K562 (cell line): Measurements from ENCODE around the gene RNF187. TPM values are rescaled to one million over a fixed set of nuclear protein-coding genes. Genes with fewer than 3 reads are reported as not detected.
A peak's percentile ranks its signal among the peaks of the same experiment; 100 is the strongest.

Experiments
- DMBX1 ChIP-seq: fragments of 250-450 bp; sonication (Bioruptor Pico); IDR thresholded peaks from 2 replicates; pipeline ENCODE4 v1.8.0; 2022; ENCODE audit warnings: inconsistent platforms, mild to moderate bottlenecking, moderate library complexity, borderline replicate concordance
- ELF4 ChIP-seq: fragments of 450-650 bp; formaldehyde crosslinking; IDR thresholded peaks from 2 replicates; pipeline ENCODE4 v1.4.0; 2022; ENCODE audit warnings: missing genetic modification characterization
- FOXP1 ChIP-seq: sonication (generic); formaldehyde crosslinking; IDR thresholded peaks from 2 replicates; pipeline ENCODE4 v1.8.0; 2022; ENCODE audit warnings: mild to moderate bottlenecking, missing genetic modification reagents
- KDM2B ChIP-seq: fragments of 250-450 bp; sonication (Bioruptor Pico); IDR thresholded peaks from 2 replicates; pipeline ENCODE4 v1.8.0; 2021; ENCODE audit warnings: mild to moderate bottlenecking, moderate library complexity
- KLF6 ChIP-seq: fragments of 250-450 bp; sonication (Bioruptor Pico); IDR thresholded peaks from 2 replicates; pipeline ENCODE4 v1.4.0; 2020; ENCODE audit warnings: mild to moderate bottlenecking, moderate library complexity, borderline replicate concordance
- MAZ ChIP-seq, 2 experiments: fragments of 450-650 bp in 1 of 2; sonication (generic) in 1 of 2; formaldehyde crosslinking; IDR thresholded peaks in 1 of 2; conservative IDR thresholded peaks in 1 of 2; 2 replicates each; pipeline versions ENCODE4 v1.4.0 to v1.5.0; 2020; ENCODE audit warnings: mild to moderate bottlenecking in 1 of 2, missing genetic modification reagents in 1 of 2
- MEF2D ChIP-seq: conservative IDR thresholded peaks from 2 replicates; pipeline ENCODE4 v1.6.1; 2016; ENCODE audit warnings: low read depth, missing genetic modification characterization, missing compliant biosample characterization
- POLR2H ChIP-seq: IDR thresholded peaks from 2 replicates; pipeline ENCODE4 v1.6.1; 2016; ENCODE audit warnings: missing genetic modification characterization, low read depth, mild to moderate bottlenecking, control low read depth, missing compliant biosample characterization, moderate library complexity
- ZNF449 ChIP-seq: fragments of 250-450 bp; sonication (Bioruptor Pico); IDR thresholded peaks from 2 replicates; pipeline ENCODE4 v1.8.0; 2022; ENCODE audit warnings: moderate library complexity, mild to moderate bottlenecking, inconsistent platforms
- ZNF740 ChIP-seq, 3 experiments: fragments of 200-800 bp in 1 of 3; sonication (Bioruptor generic) in 1 of 3; sonication (generic) in 1 of 3; formaldehyde crosslinking in 1 of 3; IDR thresholded peaks; 2 replicates each; pipeline versions ENCODE4 v1.6.1 to v1.8.0; 2016 to 2022; ENCODE audit warnings: mild to moderate bottlenecking in 2 of 3, missing compliant biosample characterization in 2 of 3, missing genetic modification characterization in 2 of 3, missing genetic modification reagents in 1 of 3
- polyA plus RNA-seq, 8 experiments: library from polyadenylated mRNA; depleted of rRNA in 4 of 8; stranded (reverse) in 5 of 8; unstranded in 3 of 8; fragments of >200 nt; fragmentation: Nextera tagmentation in 2 of 8; fragmentation: Illumina TruSeq in 1 of 8; extraction: Ambion mirVana in 2 of 8; extraction: Trizol in 1 of 8; gene quantifications; 2 replicates each; pipeline versions ENCODE4 v1.2.1 to v1.2.3, GENCODE V29; 2011 to 2014; ENCODE audit warnings: inconsistent platforms in 1 of 8, missing spikeins in 1 of 8
- total RNA-seq, 7 experiments: library from RNA; depleted of rRNA in 6 of 7; stranded (reverse); fragments of >200 nt in 6 of 7; fragmentation: Illumina TruSeq in 2 of 7; extraction: Trizol in 2 of 7; gene quantifications; 2 replicates each; pipeline versions ENCODE4 v1.2.1 to v1.2.3, GENCODE V29; 2011 to 2021; ENCODE audit warnings: low replicate concordance in 1 of 7
- TF ChIP-seq, protein P1 (sequence below): fragments of 250-450 bp; sonication (Bioruptor Pico); IDR thresholded peaks from 2 replicates; pipeline ENCODE4 v1.4.0; 2020; ENCODE audit warnings: mild to moderate bottlenecking, moderate library complexity
- TF ChIP-seq, protein P2 (sequence below): fragments of 450-650 bp; conservative IDR thresholded peaks from 2 replicates; pipeline ENCODE4 v1.6.1; 2016; ENCODE audit warnings: missing genetic modification characterization, low read depth, mild to moderate bottlenecking, control low read depth, missing compliant biosample characterization
- TF ChIP-seq, protein P3 (sequence below): fragments of 250-450 bp; sonication (Bioruptor Pico); IDR thresholded peaks from 2 replicates; pipeline ENCODE4 v1.9.0; 2021; ENCODE audit warnings: mild to moderate bottlenecking

RNF187 gene
- total and polyA plus RNA-seq, 9 of the 15 experiments (the other 6 are each of a cell fraction or from before 2014, with no cell fraction given): 2.3 to 119 (median 41.9) TPM

- TF ChIP-seq, protein P1, sequence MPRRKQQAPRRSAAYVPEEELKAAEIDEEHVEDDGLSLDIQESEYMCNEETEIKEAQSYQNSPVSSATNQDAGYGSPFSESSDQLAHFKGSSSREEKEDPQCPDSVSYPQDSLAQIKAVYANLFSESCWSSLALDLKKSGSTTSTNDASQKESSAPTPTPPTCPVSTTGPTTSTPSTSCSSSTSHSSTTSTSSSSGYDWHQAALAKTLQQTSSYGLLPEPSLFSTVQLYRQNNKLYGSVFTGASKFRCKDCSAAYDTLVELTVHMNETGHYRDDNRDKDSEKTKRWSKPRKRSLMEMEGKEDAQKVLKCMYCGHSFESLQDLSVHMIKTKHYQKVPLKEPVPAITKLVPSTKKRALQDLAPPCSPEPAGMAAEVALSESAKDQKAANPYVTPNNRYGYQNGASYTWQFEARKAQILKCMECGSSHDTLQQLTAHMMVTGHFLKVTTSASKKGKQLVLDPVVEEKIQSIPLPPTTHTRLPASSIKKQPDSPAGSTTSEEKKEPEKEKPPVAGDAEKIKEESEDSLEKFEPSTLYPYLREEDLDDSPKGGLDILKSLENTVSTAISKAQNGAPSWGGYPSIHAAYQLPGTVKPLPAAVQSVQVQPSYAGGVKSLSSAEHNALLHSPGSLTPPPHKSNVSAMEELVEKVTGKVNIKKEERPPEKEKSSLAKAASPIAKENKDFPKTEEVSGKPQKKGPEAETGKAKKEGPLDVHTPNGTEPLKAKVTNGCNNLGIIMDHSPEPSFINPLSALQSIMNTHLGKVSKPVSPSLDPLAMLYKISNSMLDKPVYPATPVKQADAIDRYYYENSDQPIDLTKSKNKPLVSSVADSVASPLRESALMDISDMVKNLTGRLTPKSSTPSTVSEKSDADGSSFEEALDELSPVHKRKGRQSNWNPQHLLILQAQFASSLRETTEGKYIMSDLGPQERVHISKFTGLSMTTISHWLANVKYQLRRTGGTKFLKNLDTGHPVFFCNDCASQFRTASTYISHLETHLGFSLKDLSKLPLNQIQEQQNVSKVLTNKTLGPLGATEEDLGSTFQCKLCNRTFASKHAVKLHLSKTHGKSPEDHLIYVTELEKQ (CRISPR knock-in tag): peak; percentile 76; the same call in 1 of the 2 replicates
- TF ChIP-seq DMBX1 (CRISPR knock-in tag): peak; percentile 97
- no peak for TF ChIP-seq KDM2B (CRISPR knock-in tag)
- TF ChIP-seq ZNF449 (CRISPR knock-in tag): peak; percentile 7; the same call in 1 of the 2 replicates
- peak; percentile 34; the same call in 1 of the 2 replicates for TF ChIP-seq ZNF740 (CRISPR knock-in tag; IDR thresholded peaks at IDR 0.05)
- peak in 1 of 2 experiments; percentile 65; a peak in 1 of 4 replicates for TF ChIP-seq ZNF740 (tag; IDR thresholded peaks at IDR 0.05)
- TF ChIP-seq, protein P2, sequence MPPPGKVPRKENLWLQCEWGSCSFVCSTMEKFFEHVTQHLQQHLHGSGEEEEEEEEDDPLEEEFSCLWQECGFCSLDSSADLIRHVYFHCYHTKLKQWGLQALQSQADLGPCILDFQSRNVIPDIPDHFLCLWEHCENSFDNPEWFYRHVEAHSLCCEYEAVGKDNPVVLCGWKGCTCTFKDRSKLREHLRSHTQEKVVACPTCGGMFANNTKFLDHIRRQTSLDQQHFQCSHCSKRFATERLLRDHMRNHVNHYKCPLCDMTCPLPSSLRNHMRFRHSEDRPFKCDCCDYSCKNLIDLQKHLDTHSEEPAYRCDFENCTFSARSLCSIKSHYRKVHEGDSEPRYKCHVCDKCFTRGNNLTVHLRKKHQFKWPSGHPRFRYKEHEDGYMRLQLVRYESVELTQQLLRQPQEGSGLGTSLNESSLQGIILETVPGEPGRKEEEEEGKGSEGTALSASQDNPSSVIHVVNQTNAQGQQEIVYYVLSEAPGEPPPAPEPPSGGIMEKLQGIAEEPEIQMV (tag): peak; percentile 81
- peak; percentile 94 for TF ChIP-seq KLF6
- TF ChIP-seq FOXP1: 0 out of 2 replicates have a peak, but pooled peaks have one; percentile 71
- TF ChIP-seq, protein P3, sequence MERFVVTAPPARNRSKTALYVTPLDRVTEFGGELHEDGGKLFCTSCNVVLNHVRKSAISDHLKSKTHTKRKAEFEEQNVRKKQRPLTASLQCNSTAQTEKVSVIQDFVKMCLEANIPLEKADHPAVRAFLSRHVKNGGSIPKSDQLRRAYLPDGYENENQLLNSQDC (CRISPR knock-in tag): no peak
- peak; percentile 41 for TF ChIP-seq POLR2H (tag)
- peak in 1 of 2 experiments; percentile 68; a peak in 3 of 4 replicates for TF ChIP-seq MAZ (CRISPR knock-in tag; conservative IDR thresholded peaks at IDR 0.05 in 1 of 2, IDR thresholded peaks at IDR 0.05 in 1 of 2)
- peak; percentile 79 for TF ChIP-seq MEF2D (tag)
- 0 out of 2 replicates have a peak, but pooled peaks have one; percentile 38 for TF ChIP-seq ELF4 (CRISPR knock-in tag)
These were observed 3.2 kb downstream of the RNF187 start (continued) for GRCh38 chr1:228490120-228491078.
